Upper lobe of left lung (tissue), 6 donors: ENCODE measurements around the gene SIDT2. TPM values are rescaled to one million over a fixed set of nuclear protein-coding genes. Genes with fewer than 3 reads are reported as not detected.
"Not testable (repeated sequence)": the region's sequence is repeated elsewhere in the genome, so short reads cannot be mapped to it uniquely, and the experiment has no call there.

Experiments
- ATAC-seq, 2 donors: fragments of 200-7000 bp; cut with Tn5 transposase; one replicate each; pipeline ENCODE4 v1.9.1; 2022; ENCODE audit warnings: mild to moderate bottlenecking in 2 of 2, moderate library complexity in 2 of 2; ENCODE audit not compliant: low FRiP score in 2 of 2
- DNase-seq, 2 donors: peaks; one replicate each; pipeline ENCODE4 v3.0.0-alpha.2; 2019 to 2020
- H3K27ac ChIP-seq, 4 donors: fragments of 200-600 bp; sonication (generic); one replicate each; pipeline ENCODE4 v1.5.1; 2016 to 2019
- H3K27me3 ChIP-seq, 4 donors: fragments of 200-600 bp; sonication (generic); one replicate each; pipeline ENCODE4 v1.5.1; 2017 to 2019
- H3K36me3 ChIP-seq, 4 donors: fragments of 200-600 bp; sonication (generic); one replicate each; pipeline ENCODE4 v1.5.1; 2016 to 2019
- H3K4me1 ChIP-seq, 4 donors: fragments of 200-600 bp; sonication (generic); one replicate each; pipeline ENCODE4 v1.5.1; 2018 to 2019
- H3K4me3 ChIP-seq, 4 donors: fragments of 200-600 bp; sonication (generic); one replicate each; pipeline ENCODE4 v1.5.1; 2017 to 2019; ENCODE audit warnings: mild to moderate bottlenecking in 2 of 4, moderate library complexity in 1 of 4
- H3K9me3 ChIP-seq, 4 donors: fragments of 200-600 bp; sonication (generic); one replicate each; pipeline ENCODE4 v1.5.1; 2018 to 2019
- EP300 ChIP-seq, 4 donors: sonication (generic); formaldehyde crosslinking; IDR thresholded peaks; one replicate each; pipeline ENCODE4 v1.5.1; 2017; ENCODE audit warnings: antibody characterized with exemption in 4 of 4, control low read depth in 2 of 4
- POLR2A ChIP-seq, 4 donors: fragments of 450-650 bp; IDR thresholded peaks; one replicate each; pipeline ENCODE4 v1.5.1; 2016 to 2017; ENCODE audit warnings: antibody characterized with exemption in 4 of 4, mild to moderate bottlenecking in 2 of 4
- POLR2AphosphoS5 ChIP-seq, 2 donors: sonication (generic); formaldehyde crosslinking; IDR thresholded peaks; one replicate each; pipeline ENCODE4 v1.5.1; 2017; ENCODE audit warnings: antibody characterized with exemption in 2 of 2
- WGBS, 2 donors: methylation state at CpG; one replicate each; pipeline ENCODE4 v1.1.5; 2017 to 2018; 5-methylcytosine and 5-hydroxymethylcytosine counted together
- total RNA-seq, 6 donors: library from RNA; depleted of rRNA in 4 of 6; stranded (reverse); fragments of >200 nt in 4 of 6; gene quantifications; one replicate each; pipeline versions ENCODE4 v1.1.0 to v1.2.1, GENCODE V29; 2016 to 2021
- TF ChIP-seq, protein P1 (sequence below), 6 experiments: fragments of 450-650 bp in 4 of 6; fragments of 200-600 bp in 2 of 6; sonication (generic) in 2 of 6; IDR thresholded peaks; one replicate each; pipeline ENCODE4 v1.5.1; 2016 to 2019; ENCODE audit warnings: antibody characterized with exemption in 6 of 6
- donor health status: DM: no; HTN: no; CAD: no; lungs with moderate emphysema.
- donor health status: DM: no; HTN: yes; CAD: no; lungs with severe emphysema.

Gene SIDT2
- total RNA-seq, 6 donors from 2014 or later, result 62.8 to 287 (median 153) TPM

GRCh38 chr11:117205211-117205818 is 26.8 kb downstream of the SIDT2 start:
- peaks cover 0 to 9% (median 7%) of the 10 kb centered on the region in 4 donors for H3K4me1 ChIP-seq
- no peaks in the 10 kb centered on the region for H3K9me3 ChIP-seq
- H3K27me3 ChIP-seq, result no peaks in the 10 kb centered on the region
- peak overlapping the region in 1 of 4 donors; percentile 35 for H3K27ac ChIP-seq
- peak in 1 of 2 donors; percentile 27 for DNase-seq
- no peak for ATAC-seq
- no peak for TF ChIP-seq POLR2AphosphoS5 (IDR thresholded peaks at IDR 0.05)
- TF ChIP-seq EP300 (IDR thresholded peaks at IDR 0.05), result no peak
- no peak for TF ChIP-seq POLR2A (IDR thresholded peaks at IDR 0.05)
- TF ChIP-seq, protein P1, sequence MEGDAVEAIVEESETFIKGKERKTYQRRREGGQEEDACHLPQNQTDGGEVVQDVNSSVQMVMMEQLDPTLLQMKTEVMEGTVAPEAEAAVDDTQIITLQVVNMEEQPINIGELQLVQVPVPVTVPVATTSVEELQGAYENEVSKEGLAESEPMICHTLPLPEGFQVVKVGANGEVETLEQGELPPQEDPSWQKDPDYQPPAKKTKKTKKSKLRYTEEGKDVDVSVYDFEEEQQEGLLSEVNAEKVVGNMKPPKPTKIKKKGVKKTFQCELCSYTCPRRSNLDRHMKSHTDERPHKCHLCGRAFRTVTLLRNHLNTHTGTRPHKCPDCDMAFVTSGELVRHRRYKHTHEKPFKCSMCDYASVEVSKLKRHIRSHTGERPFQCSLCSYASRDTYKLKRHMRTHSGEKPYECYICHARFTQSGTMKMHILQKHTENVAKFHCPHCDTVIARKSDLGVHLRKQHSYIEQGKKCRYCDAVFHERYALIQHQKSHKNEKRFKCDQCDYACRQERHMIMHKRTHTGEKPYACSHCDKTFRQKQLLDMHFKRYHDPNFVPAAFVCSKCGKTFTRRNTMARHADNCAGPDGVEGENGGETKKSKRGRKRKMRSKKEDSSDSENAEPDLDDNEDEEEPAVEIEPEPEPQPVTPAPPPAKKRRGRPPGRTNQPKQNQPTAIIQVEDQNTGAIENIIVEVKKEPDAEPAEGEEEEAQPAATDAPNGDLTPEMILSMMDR (IDR thresholded peaks at IDR 0.05), result no peak
- H3K36me3 ChIP-seq, result peaks cover 0 to 42% (median 19%) of the 10 kb centered on the region in 4 donors
- 89 to 94% methylated on average over 5 to 11 of the region's 11 CpGs for WGBS, 2 donors
- H3K4me3 ChIP-seq, result no peak overlapping the region

GRCh38 chr11:117206111-117206510 is 27.6 kb downstream of the SIDT2 start:
- peaks cover 0 to 47% (median 19%) of the 10 kb centered on the region in 4 donors for H3K36me3 ChIP-seq
- H3K27me3 ChIP-seq, H3K9me3 ChIP-seq, DNase-seq, H3K27ac ChIP-seq, H3K4me3 ChIP-seq, H3K4me1 ChIP-seq, ATAC-seq: not testable (repeated sequence)
- WGBS, 2 donors, result 79 to 83% methylated on average over 7 to 8 of the region's 8 CpGs

DNA sequence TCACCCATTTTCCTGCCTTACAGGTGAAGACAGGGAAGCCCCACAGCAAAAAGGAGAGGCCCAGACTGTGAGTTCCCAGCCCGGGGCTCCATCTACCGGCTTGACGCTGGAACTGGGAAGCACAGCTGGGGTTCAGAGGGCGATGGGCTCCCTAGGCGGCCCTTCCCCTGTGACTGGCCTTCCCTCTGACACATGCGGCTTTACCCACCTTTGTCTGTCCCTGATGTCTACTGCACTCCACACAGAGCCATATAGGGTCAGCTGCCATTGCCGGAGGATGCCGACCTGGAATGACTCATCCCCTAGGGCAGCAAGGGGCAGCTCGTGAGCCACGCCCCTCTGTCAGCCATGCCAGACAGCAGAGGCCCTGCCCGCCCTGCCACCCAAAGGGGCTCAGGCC is 28.3 kb downstream of the SIDT2 start:
- no CpG with 5 or more reads among the region's 11 CpGs for WGBS, 2 donors
- ATAC-seq, H3K4me3 ChIP-seq, H3K4me1 ChIP-seq, H3K9me3 ChIP-seq, H3K27ac ChIP-seq, H3K27me3 ChIP-seq: not testable (repeated sequence)
- DNase-seq, result peak in 1 of 2 donors; percentile 39
- H3K36me3 ChIP-seq, result peaks cover 0 to 49% (median 19%) of the 10 kb centered on the region in 4 donors

DNA sequence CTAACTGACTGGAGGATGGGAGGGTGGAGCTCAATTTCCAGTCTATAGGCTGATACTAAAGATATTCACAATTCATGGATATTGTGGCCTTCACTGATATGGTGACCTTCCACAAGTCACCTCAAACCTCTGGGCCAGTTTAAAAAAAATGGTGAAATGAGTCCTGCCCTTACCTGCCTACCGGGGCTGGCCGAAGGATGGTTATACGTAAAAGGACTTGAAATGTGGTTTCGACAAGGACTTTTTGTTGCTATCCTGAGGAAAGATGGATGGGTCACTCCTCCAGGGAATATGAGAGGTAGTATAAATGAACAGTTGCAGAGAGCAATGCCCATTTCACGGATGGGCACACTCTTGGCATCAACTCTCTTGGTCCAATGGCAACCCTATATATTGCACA is 28.9 kb downstream of the SIDT2 start:
- H3K36me3 ChIP-seq, result peaks cover 0 to 53% (median 19%) of the 10 kb centered on the region in 4 donors
- WGBS, 2 donors, result 89 to 93% methylated on average over 4 to 5 of the region's 5 CpGs
- not testable (repeated sequence) for H3K9me3 ChIP-seq, H3K4me1 ChIP-seq, H3K27me3 ChIP-seq, DNase-seq, H3K27ac ChIP-seq, H3K4me3 ChIP-seq, ATAC-seq

DNA sequence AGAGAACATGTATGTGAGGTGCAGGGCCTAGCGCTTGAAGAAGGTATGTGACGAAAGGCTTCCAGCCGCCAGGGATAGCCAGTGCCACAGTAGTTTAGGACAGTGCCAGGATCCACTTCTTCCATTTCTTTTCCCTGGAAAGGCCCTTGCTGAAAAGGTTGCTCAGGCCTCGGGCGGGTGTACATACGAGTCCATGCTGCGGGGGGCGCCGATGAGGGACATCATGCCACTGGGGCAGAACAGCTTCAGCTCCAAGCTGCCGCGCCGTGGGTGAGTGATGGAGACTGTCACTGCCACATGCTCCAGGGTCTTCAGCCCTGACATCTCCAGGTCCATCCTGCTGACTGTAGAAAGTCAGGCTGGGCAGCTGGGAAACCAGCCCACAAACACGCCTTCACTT is 30.2 kb downstream of the SIDT2 start:
- H3K27ac ChIP-seq, H3K4me3 ChIP-seq, H3K9me3 ChIP-seq, H3K4me1 ChIP-seq, H3K27me3 ChIP-seq: not testable (repeated sequence)
- 89 to 97% methylated on average over 6 to 9 of the region's 13 CpGs for WGBS, 2 donors
- ATAC-seq (peak; percentile 9 to 15), DNase-seq (peak in 1 of 2 donors; percentile 85)
- H3K36me3 ChIP-seq, result peaks cover 3 to 54% (median 27%) of the 10 kb centered on the region in 4 donors

- not testable (repeated sequence) for DNase-seq, H3K27ac ChIP-seq, H3K27me3 ChIP-seq, H3K4me3 ChIP-seq, H3K9me3 ChIP-seq, H3K4me1 ChIP-seq
- peaks cover 3 to 52% (median 24%) of the 10 kb centered on the region in 4 donors for H3K36me3 ChIP-seq
- peak; percentile 18 to 30 for ATAC-seq
- WGBS, 2 donors, result 89 to 97% methylated on average over 8 of the region's 8 CpGs
Measured at GRCh38 chr11:117209351-117210125, 31.0 kb downstream of the SIDT2 start.

- no peaks in the 10 kb centered on the region for H3K4me1 ChIP-seq
- DNase-seq (no peak), ATAC-seq (no peak)
- H3K27ac ChIP-seq, result no peak overlapping the region
- H3K4me3 ChIP-seq, result no peak overlapping the region
- no peaks in the 10 kb centered on the region for H3K9me3 ChIP-seq
- peaks cover 3 to 49% (median 18%) of the 10 kb centered on the region in 4 donors for H3K36me3 ChIP-seq
- H3K27me3 ChIP-seq, result no peaks in the 10 kb centered on the region
- 91 to 99% methylated on average over 3 of the region's 3 CpGs for WGBS, 2 donors
- TF ChIP-seq POLR2AphosphoS5 (IDR thresholded peaks at IDR 0.05) (no peak), POLR2A (IDR thresholded peaks at IDR 0.05) (no peak), EP300 (IDR thresholded peaks at IDR 0.05) (no peak)
- TF ChIP-seq, protein P1 (IDR thresholded peaks at IDR 0.05), result no peak
Measured at GRCh38 chr11:117210620-117211019, 32.1 kb downstream of the SIDT2 start.
